A549 (cell line): Measurements from ENCODE around the gene HDGFL2. TPM values are rescaled to one million over a fixed set of nuclear protein-coding genes. Genes with fewer than 3 reads are reported as not detected.

Experiments
- ATAC-seq, 2 experiments: fragments of 200-7000 bp in 1 of 2; fragments of >200 bp in 1 of 2; cut with Nextera tagmentation in 1 of 2; cut with Tn5 transposase in 1 of 2; 3 replicates each; pipeline versions ENCODE4 v1.8.0 to v1.9.1; 2018 to 2020; ENCODE audit warnings: mild to moderate bottlenecking in 1 of 2, moderate library complexity in 1 of 2
- CTCF ChIA-PET: fragments of 300-600 bp; sonication (Branson Sonifier 250); formaldehyde crosslinking; extraction: SDS; loops from one replicate; lab custom pipeline; 2021; ENCODE audit warnings: antibody characterized with exemption, inconsistent platforms; lab: Yijun Ruan, JAX
- POLR2A ChIA-PET: fragments of 350-600 bp; formaldehyde crosslinking; extraction: SDS; loops from one replicate; lab custom pipeline; 2021; ENCODE audit warnings: antibody characterized with exemption, inconsistent platforms; lab: Yijun Ruan, JAX
- DNase-seq, 2 experiments: peaks; one replicate each; pipeline versions ENCODE4 v3.0.0 to v3.0.0-alpha.2; 2011 to 2016; ENCODE audit warnings: low read depth in 1 of 2, low spot score in 1 of 2
- FAIRE-seq: peaks from 2 replicates; lab custom pipeline; 2011; peaks lifted over from hg19 to GRCh38; lab: Jason Lieb, UNC
- H3K27ac ChIP-seq, 2 experiments: fragments of >200 bp; sonication (Bioruptor Twin); formaldehyde crosslinking; 3 replicates each; pipeline ENCODE4 v1.5.1; 2016 to 2017
- H3K4me1 ChIP-seq: fragments of >200 bp; sonication (Bioruptor Twin); formaldehyde crosslinking; 3 replicates; pipeline ENCODE4 v1.6.1; 2016
- H3K4me2 ChIP-seq: fragments of >200 bp; sonication (Bioruptor Twin); formaldehyde crosslinking; 3 replicates; pipeline ENCODE4 v1.6.1; 2016
- H3K4me3 ChIP-seq: fragments of >200 bp; sonication (Bioruptor Twin); formaldehyde crosslinking; 3 replicates; pipeline ENCODE4 v1.5.1; 2016
- H3K9me3 ChIP-seq: fragments of >200 bp; sonication (Bioruptor Twin); formaldehyde crosslinking; 3 replicates; pipeline ENCODE4 v1.6.1; 2016
- BHLHE40 ChIP-seq: IDR thresholded peaks from 2 replicates; pipeline ENCODE4 v1.6.1; 2012; ENCODE audit warnings: low read depth, low read length, inconsistent platforms
- EHMT2 ChIP-seq: fragments of 200-600 bp; sonication (generic); IDR thresholded peaks from 2 replicates; pipeline ENCODE4 v1.6.1; 2016; ENCODE audit warnings: antibody characterized with exemption, low read depth, mild to moderate bottlenecking, moderate library complexity
- HES2 ChIP-seq: fragments of >200 bp; sonication (Bioruptor Twin); formaldehyde crosslinking; IDR thresholded peaks from 2 replicates; pipeline ENCODE4 v1.6.1; 2016
- HMGXB4 ChIP-seq: fragments of 250-450 bp; sonication (Bioruptor Pico); IDR thresholded peaks from 2 replicates; pipeline ENCODE4 v1.5.0; 2021; ENCODE audit warnings: mild to moderate bottlenecking, moderate library complexity, borderline replicate concordance
- HOXB13 ChIP-seq: fragments of 250-450 bp; sonication (Bioruptor Pico); IDR thresholded peaks from 2 replicates; pipeline ENCODE4 v1.5.0; 2020; ENCODE audit warnings: low read depth, mild to moderate bottlenecking, moderate library complexity
- JUN ChIP-seq, 2 experiments: fragments of >200 bp; sonication (Bioruptor Twin); formaldehyde crosslinking; IDR thresholded peaks; 2 replicates in 1 of 2; 3 replicates in 1 of 2; pipeline ENCODE4 v1.6.1; 2016 to 2017
- JUNB ChIP-seq: fragments of >200 bp; sonication (Bioruptor Twin); formaldehyde crosslinking; IDR thresholded peaks from 2 replicates; pipeline ENCODE4 v1.6.1; 2016
- KDM1A ChIP-seq: fragments of 200-600 bp; sonication (generic); IDR thresholded peaks from 2 replicates; pipeline ENCODE4 v1.6.1; 2016; ENCODE audit warnings: low read depth, mild to moderate bottlenecking
- KDM5A ChIP-seq: fragments of 200-600 bp; sonication (generic); IDR thresholded peaks from 2 replicates; pipeline ENCODE4 v1.6.1; 2016; ENCODE audit warnings: antibody characterized with exemption, mild to moderate bottlenecking
- PBX3 ChIP-seq: IDR thresholded peaks from 2 replicates; pipeline ENCODE4 v1.6.1; 2012
- RARB ChIP-seq: fragments of 250-450 bp; sonication (Bioruptor Pico); IDR thresholded peaks from 2 replicates; pipeline ENCODE4 v1.8.0; 2021; ENCODE audit warnings: mild to moderate bottlenecking, moderate library complexity
- REST ChIP-seq: fragments of 200-600 bp; sonication (generic); IDR thresholded peaks from 2 replicates; pipeline ENCODE4 v1.6.1; 2016; ENCODE audit warnings: antibody characterized with exemption, mild to moderate bottlenecking, moderate library complexity
- RFX5 ChIP-seq: fragments of 450-650 bp; IDR thresholded peaks from 2 replicates; pipeline ENCODE4 v1.7.1; 2014; ENCODE audit warnings: antibody characterized with exemption, mild to moderate bottlenecking, moderate library complexity
- SREBF2 ChIP-seq: fragments of 450-650 bp; IDR thresholded peaks from 2 replicates; pipeline ENCODE4 v1.6.1; 2014; ENCODE audit warnings: mild to moderate bottlenecking, moderate library complexity
- TP53 ChIP-seq: fragments of 250-450 bp; sonication (Bioruptor Pico); IDR thresholded peaks from 2 replicates; pipeline ENCODE4 v1.5.0; 2021; ENCODE audit warnings: mild to moderate bottlenecking, moderate library complexity
- USF2 ChIP-seq: fragments of 450-650 bp; IDR thresholded peaks from 2 replicates; pipeline ENCODE4 v1.6.1; 2014; ENCODE audit warnings: antibody characterized with exemption
- ZC3H11A ChIP-seq: fragments of 450-650 bp; IDR thresholded peaks from 2 replicates; pipeline ENCODE4 v1.6.1; 2014; ENCODE audit warnings: antibody characterized with exemption, mild to moderate bottlenecking
- ZSCAN20 ChIP-seq: fragments of 250-450 bp; sonication (Bioruptor Pico); IDR thresholded peaks from 2 replicates; pipeline ENCODE4 v1.8.0; 2022; ENCODE audit warnings: mild to moderate bottlenecking, moderate library complexity
- WGBS: methylation state at CpG from one replicate; pipeline ENCODE4 v1.1.6; 2017; ENCODE audit errors: missing lambda C conversion rate; 5-methylcytosine and 5-hydroxymethylcytosine counted together
- polyA plus RNA-seq, 4 experiments: library from polyadenylated mRNA; depleted of rRNA in 3 of 4; stranded (reverse); fragments of >200 nt; fragmentation: RNase III in 1 of 4; extraction: RNeasy Plus Mini Kit Qiagen cat#74134 plus additional on column Dnase treatment in 1 of 4; gene quantifications; 2 replicates in 3 of 4; 3 replicates in 1 of 4; pipeline ENCODE4 v1.2.3, GENCODE V29; 2011 to 2017

HDGFL2 gene
- polyA plus RNA-seq, 2 of the 4 experiments (the other 2 are of a cell fraction) = 10.8 to 34.3 TPM

- POLR2A ChIA-PET = no interaction called here
- CTCF ChIA-PET = interaction anchor here (0.6 kb wide), 1 partner anchor 98 kb away, joined by 3 read pairs; no protein-coding TSS in a partner anchor
- no peak for FAIRE-seq
These were observed 11.3 kb downstream of the HDGFL2 start for GRCh38 chr19:4483385-4483784.

GRCh38 chr19:4487572-4487971, 15.5 kb downstream of the HDGFL2 start:
- Histone ChIP-seq H3K9me3 (no peaks in the 10 kb centered on the region), H3K4me3 (no peak overlapping the region), H3K27ac (no peak overlapping the region), H3K4me2 (no peak overlapping the region), H3K4me1 (no peaks in the 10 kb centered on the region)
- ChIA-PET POLR2A (no interaction called here), CTCF (no interaction called here)
- no peak for TF ChIP-seq HES2
- no peak for TF ChIP-seq RARB (CRISPR knock-in tag)
- no peak for TF ChIP-seq JUNB
- no peak for TF ChIP-seq SREBF2
- no peak for TF ChIP-seq ZSCAN20
- no peak for TF ChIP-seq PBX3
- TF ChIP-seq JUN (IDR thresholded peaks at IDR 0.05) = no peak
- no peak for TF ChIP-seq KDM1A
- no peak for TF ChIP-seq TP53 (CRISPR knock-in tag)
- no peak for TF ChIP-seq HOXB13 (CRISPR knock-in tag)
- no peak for TF ChIP-seq USF2
- no peak for TF ChIP-seq ZC3H11A
- TF ChIP-seq RFX5 = no peak
- TF ChIP-seq REST = no peak
- TF ChIP-seq BHLHE40 = no peak
- no peak for TF ChIP-seq HMGXB4 (CRISPR knock-in tag)
- ATAC-seq (no peak), DNase-seq (no peak), FAIRE-seq (no peak)
- WGBS = 85% methylated on average over 10 of the region's 11 CpGs

More at GRCh38 chr19:4483385-4483784, 11.3 kb downstream of the HDGFL2 start:
- ATAC-seq = no peak
- Histone ChIP-seq H3K4me3 (no peak overlapping the region), H3K27ac (no peak overlapping the region), H3K4me1 (no peaks in the 10 kb centered on the region), H3K4me2 (no peak overlapping the region), H3K9me3 (no peaks in the 10 kb centered on the region)
- WGBS = 96% methylated on average over 15 of the region's 19 CpGs
- no peak for DNase-seq
- TF ChIP-seq EHMT2 (no peak), KDM5A (no peak)
